Liver (tissue), 9 donors: ENCODE measurements around the gene CCL5. TPM values are rescaled to one million over a fixed set of nuclear protein-coding genes. Genes with fewer than 3 reads are reported as not detected.

Experiments
- DNase-seq: peaks from one replicate; pipeline ENCODE4 v3.0.0-alpha.2; 2017; ENCODE audit warnings: low spot score
- H3K27ac ChIP-seq, 2 donors: one replicate each; pipeline ENCODE4 v1.7.0; 2013; ENCODE audit warnings: inconsistent platforms in 2 of 2, low read length in 2 of 2, control low read depth in 1 of 2, low read depth in 1 of 2, mild to moderate bottlenecking in 1 of 2
- H3K27me3 ChIP-seq, 4 donors: one replicate each; pipeline versions ENCODE4 v1.6.1 to v1.7.0; 2013; ENCODE audit warnings: low read length in 3 of 4, inconsistent platforms in 1 of 4, mild to moderate bottlenecking in 1 of 4, moderate library complexity in 1 of 4; ENCODE audit not compliant: control insufficient read depth in 4 of 4, insufficient read depth in 4 of 4
- H3K36me3 ChIP-seq, 4 donors: one replicate each; pipeline versions ENCODE4 v1.6.1 to v1.7.0; 2013; ENCODE audit warnings: low read length in 3 of 4, mild to moderate bottlenecking in 3 of 4, low read depth in 1 of 4, moderate library complexity in 1 of 4; ENCODE audit not compliant: control insufficient read depth in 4 of 4, insufficient read depth in 3 of 4
- H3K4me1 ChIP-seq, 4 donors: one replicate each; pipeline versions ENCODE4 v1.6.1 to v1.7.0; 2013; ENCODE audit warnings: low read length in 3 of 4, mild to moderate bottlenecking in 3 of 4, moderate library complexity in 1 of 4; ENCODE audit not compliant: control insufficient read depth in 4 of 4, insufficient read depth in 4 of 4
- H3K4me3 ChIP-seq, 3 donors: one replicate each; pipeline versions ENCODE4 v1.6.1 to v1.7.0; 2013; ENCODE audit warnings: low read length in 3 of 3, control low read depth in 1 of 3, low read depth in 1 of 3, mild to moderate bottlenecking in 1 of 3
- H3K9ac ChIP-seq, 2 donors: one replicate each; pipeline ENCODE4 v1.7.0; 2013; ENCODE audit warnings: low read length in 2 of 2, mild to moderate bottlenecking in 2 of 2, moderate library complexity in 2 of 2, control low read depth in 1 of 2, low read depth in 1 of 2
- H3K9me3 ChIP-seq, 4 donors: one replicate each; pipeline versions ENCODE4 v1.6.1 to v1.7.0; 2013; ENCODE audit warnings: low read length in 3 of 4; ENCODE audit not compliant: control insufficient read depth in 4 of 4
- EGR1 ChIP-seq, 2 donors: IDR thresholded peaks; 2 replicates each; pipeline ENCODE4 v1.6.1; 2016 to 2018; ENCODE audit warnings: antibody characterized with exemption in 2 of 2, low read depth in 2 of 2
- FOXA1 ChIP-seq: IDR thresholded peaks from 2 replicates; pipeline ENCODE4 v1.6.1; 2016; ENCODE audit warnings: antibody characterized with exemption
- FOXA2 ChIP-seq: IDR thresholded peaks from 2 replicates; pipeline ENCODE4 v1.6.1; 2016; ENCODE audit warnings: antibody characterized with exemption
- GABPA ChIP-seq, 2 donors: IDR thresholded peaks in 1 of 2; conservative IDR thresholded peaks in 1 of 2; 2 replicates each; pipeline ENCODE4 v1.6.1; 2016; ENCODE audit warnings: antibody characterized with exemption in 2 of 2, mild to moderate bottlenecking in 1 of 2, moderate library complexity in 1 of 2
- HNF4A ChIP-seq, 2 donors: conservative IDR thresholded peaks; 2 replicates each; pipeline ENCODE4 v1.6.1; 2016; ENCODE audit warnings: antibody characterized with exemption in 2 of 2, mild to moderate bottlenecking in 2 of 2
- HNF4G ChIP-seq: IDR thresholded peaks from 2 replicates; pipeline ENCODE4 v1.6.1; 2016; ENCODE audit warnings: antibody characterized with exemption
- JUND ChIP-seq, 2 donors: IDR thresholded peaks; 2 replicates each; pipeline ENCODE4 v1.6.1; 2016; ENCODE audit warnings: antibody characterized with exemption in 2 of 2
- MAX ChIP-seq: IDR thresholded peaks from 2 replicates; pipeline ENCODE4 v1.6.1; 2016; ENCODE audit warnings: antibody characterized with exemption
- NR2F2 ChIP-seq: IDR thresholded peaks from 2 replicates; pipeline ENCODE4 v1.6.1; 2016; ENCODE audit warnings: antibody characterized with exemption
- RAD21 ChIP-seq, 2 donors: IDR thresholded peaks; 2 replicates each; pipeline ENCODE4 v1.6.1; 2016; ENCODE audit warnings: antibody characterized with exemption in 2 of 2, mild to moderate bottlenecking in 2 of 2
- RXRA ChIP-seq, 2 donors: IDR thresholded peaks; 2 replicates each; pipeline ENCODE4 v1.6.1; 2017 to 2018; ENCODE audit warnings: antibody characterized with exemption in 2 of 2, mild to moderate bottlenecking in 1 of 2
- TAF1 ChIP-seq: conservative IDR thresholded peaks from 2 replicates; pipeline ENCODE4 v1.6.1; 2016; ENCODE audit warnings: antibody characterized with exemption, mild to moderate bottlenecking
- YY1 ChIP-seq: IDR thresholded peaks from 2 replicates; pipeline ENCODE4 v1.6.1; 2016; ENCODE audit warnings: antibody characterized with exemption, mild to moderate bottlenecking
- ZBTB33 ChIP-seq: IDR thresholded peaks from 2 replicates; pipeline ENCODE4 v1.6.1; 2016; ENCODE audit warnings: antibody characterized with exemption
- WGBS: extraction: QIAGEN DNeasy Blood & Tissue Kit; methylation state at CpG from one replicate; pipeline ENCODE4 v1.1.7; 2013; 5-methylcytosine and 5-hydroxymethylcytosine counted together
- polyA plus RNA-seq, 2 donors: library from polyadenylated mRNA; stranded (reverse) in 1 of 2; unstranded in 1 of 2; fragments of 200-250 nt in 1 of 2; fragments of >200 nt in 1 of 2; fragmentation: Nextera tagmentation in 1 of 2; extraction: Ambion mirVana in 1 of 2; gene quantifications; one replicate each; pipeline versions ENCODE4 v1.2.1 to v1.2.3, GENCODE V29; 2013 to 2015
- total RNA-seq, 2 donors: library from RNA; depleted of rRNA; stranded (reverse); fragments of >200 nt; gene quantifications; one replicate each; pipeline ENCODE4 v1.2.3, GENCODE V29; 2014
- TF ChIP-seq, protein P1 (sequence below): IDR thresholded peaks from 2 replicates; pipeline ENCODE4 v1.6.1; 2016; ENCODE audit warnings: antibody characterized with exemption, mild to moderate bottlenecking
- TF ChIP-seq, protein P2 (sequence below): IDR thresholded peaks from 2 replicates; pipeline ENCODE4 v1.6.1; 2016; ENCODE audit warnings: antibody characterized with exemption
- TF ChIP-seq, protein P3 (sequence below): fragments of 150-350 bp; IDR thresholded peaks from 2 replicates; pipeline ENCODE4 v1.5.1; 2017; ENCODE audit warnings: improper control_type of control experiment, low read depth, low read length; ENCODE audit not compliant: missing input control
- donor health status: healthy.
- donor health status: healthy.
- donor health status: healthy.
- donor health status: healthy.
- donor health status: healthy.

CCL5 gene
- total and polyA plus RNA-seq, 4 donors, result 1.7 to 4.7 (median 2.5) TPM

DNA sequence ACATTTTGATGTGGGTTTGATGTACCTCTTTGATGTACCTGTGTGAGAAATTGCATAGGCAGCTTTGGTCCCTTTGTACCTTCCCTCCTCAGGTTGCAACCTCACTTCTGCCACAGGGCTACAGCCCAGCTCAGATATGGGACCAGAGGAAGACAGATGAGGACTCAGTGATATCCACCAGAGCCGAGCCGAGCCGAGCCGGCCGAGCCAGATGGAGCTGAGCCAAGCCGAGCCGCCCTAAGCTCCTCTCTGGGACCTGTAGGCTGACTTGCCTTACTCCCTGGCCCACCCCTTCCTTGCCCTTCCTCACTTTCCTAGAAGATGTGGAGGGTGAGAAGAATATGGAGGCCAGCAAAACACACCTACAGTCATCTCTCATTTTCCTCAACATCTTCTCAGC lies 15.3 kb downstream of the CCL5 start:
- TF ChIP-seq HNF4G (no peak), EGR1 (IDR thresholded peaks at IDR 0.05; ENCODE audit: low read depth in 2 of 2) (no peak), NR2F2 (no peak)
- TF ChIP-seq, protein P1, sequence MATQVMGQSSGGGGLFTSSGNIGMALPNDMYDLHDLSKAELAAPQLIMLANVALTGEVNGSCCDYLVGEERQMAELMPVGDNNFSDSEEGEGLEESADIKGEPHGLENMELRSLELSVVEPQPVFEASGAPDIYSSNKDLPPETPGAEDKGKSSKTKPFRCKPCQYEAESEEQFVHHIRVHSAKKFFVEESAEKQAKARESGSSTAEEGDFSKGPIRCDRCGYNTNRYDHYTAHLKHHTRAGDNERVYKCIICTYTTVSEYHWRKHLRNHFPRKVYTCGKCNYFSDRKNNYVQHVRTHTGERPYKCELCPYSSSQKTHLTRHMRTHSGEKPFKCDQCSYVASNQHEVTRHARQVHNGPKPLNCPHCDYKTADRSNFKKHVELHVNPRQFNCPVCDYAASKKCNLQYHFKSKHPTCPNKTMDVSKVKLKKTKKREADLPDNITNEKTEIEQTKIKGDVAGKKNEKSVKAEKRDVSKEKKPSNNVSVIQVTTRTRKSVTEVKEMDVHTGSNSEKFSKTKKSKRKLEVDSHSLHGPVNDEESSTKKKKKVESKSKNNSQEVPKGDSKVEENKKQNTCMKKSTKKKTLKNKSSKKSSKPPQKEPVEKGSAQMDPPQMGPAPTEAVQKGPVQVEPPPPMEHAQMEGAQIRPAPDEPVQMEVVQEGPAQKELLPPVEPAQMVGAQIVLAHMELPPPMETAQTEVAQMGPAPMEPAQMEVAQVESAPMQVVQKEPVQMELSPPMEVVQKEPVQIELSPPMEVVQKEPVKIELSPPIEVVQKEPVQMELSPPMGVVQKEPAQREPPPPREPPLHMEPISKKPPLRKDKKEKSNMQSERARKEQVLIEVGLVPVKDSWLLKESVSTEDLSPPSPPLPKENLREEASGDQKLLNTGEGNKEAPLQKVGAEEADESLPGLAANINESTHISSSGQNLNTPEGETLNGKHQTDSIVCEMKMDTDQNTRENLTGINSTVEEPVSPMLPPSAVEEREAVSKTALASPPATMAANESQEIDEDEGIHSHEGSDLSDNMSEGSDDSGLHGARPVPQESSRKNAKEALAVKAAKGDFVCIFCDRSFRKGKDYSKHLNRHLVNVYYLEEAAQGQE, result no peak
- no peaks in the 10 kb centered on the region for H3K9me3 ChIP-seq
- H3K27me3 ChIP-seq, result no peaks in the 10 kb centered on the region
- no peak overlapping the region for H3K4me3 ChIP-seq
- H3K27ac ChIP-seq, result no peak overlapping the region
- no peaks in the 10 kb centered on the region for H3K4me1 ChIP-seq
- WGBS, result 93% methylated on average over 7 of the region's 7 CpGs
- H3K36me3 ChIP-seq, result no peaks in the 10 kb centered on the region
- DNase-seq, result no peak
- H3K9ac ChIP-seq, result no peak overlapping the region

- no peak for DNase-seq
- WGBS, result 88% methylated on average over 2 of the region's 2 CpGs
- Histone ChIP-seq H3K27ac (no peak overlapping the region), H3K36me3 (no peaks in the 10 kb centered on the region), H3K4me3 (no peak overlapping the region), H3K9me3 (no peaks in the 10 kb centered on the region), H3K9ac (no peak overlapping the region), H3K27me3 (no peaks in the 10 kb centered on the region), H3K4me1 (no peaks in the 10 kb centered on the region)
- TF ChIP-seq RAD21 (IDR thresholded peaks at IDR 0.05) (no peak), FOXA2 (no peak), YY1 (no peak), MAX (no peak), EGR1 (IDR thresholded peaks at IDR 0.05; ENCODE audit: low read depth in 2 of 2) (no peak), RXRA (IDR thresholded peaks at IDR 0.05) (no peak), HNF4G (no peak), FOXA1 (no peak), TAF1 (no peak), JUND (IDR thresholded peaks at IDR 0.05) (no peak), HNF4A (conservative IDR thresholded peaks at IDR 0.05) (no peak), GABPA (IDR thresholded peaks at IDR 0.05 in 1 of 2, conservative IDR thresholded peaks at IDR 0.05 in 1 of 2) (no peak), ZBTB33 (no peak)
- TF ChIP-seq, protein P1, result no peak
- TF ChIP-seq, protein P2, sequence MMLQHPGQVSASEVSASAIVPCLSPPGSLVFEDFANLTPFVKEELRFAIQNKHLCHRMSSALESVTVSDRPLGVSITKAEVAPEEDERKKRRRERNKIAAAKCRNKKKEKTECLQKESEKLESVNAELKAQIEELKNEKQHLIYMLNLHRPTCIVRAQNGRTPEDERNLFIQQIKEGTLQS, result no peak
- TF ChIP-seq, protein P3, sequence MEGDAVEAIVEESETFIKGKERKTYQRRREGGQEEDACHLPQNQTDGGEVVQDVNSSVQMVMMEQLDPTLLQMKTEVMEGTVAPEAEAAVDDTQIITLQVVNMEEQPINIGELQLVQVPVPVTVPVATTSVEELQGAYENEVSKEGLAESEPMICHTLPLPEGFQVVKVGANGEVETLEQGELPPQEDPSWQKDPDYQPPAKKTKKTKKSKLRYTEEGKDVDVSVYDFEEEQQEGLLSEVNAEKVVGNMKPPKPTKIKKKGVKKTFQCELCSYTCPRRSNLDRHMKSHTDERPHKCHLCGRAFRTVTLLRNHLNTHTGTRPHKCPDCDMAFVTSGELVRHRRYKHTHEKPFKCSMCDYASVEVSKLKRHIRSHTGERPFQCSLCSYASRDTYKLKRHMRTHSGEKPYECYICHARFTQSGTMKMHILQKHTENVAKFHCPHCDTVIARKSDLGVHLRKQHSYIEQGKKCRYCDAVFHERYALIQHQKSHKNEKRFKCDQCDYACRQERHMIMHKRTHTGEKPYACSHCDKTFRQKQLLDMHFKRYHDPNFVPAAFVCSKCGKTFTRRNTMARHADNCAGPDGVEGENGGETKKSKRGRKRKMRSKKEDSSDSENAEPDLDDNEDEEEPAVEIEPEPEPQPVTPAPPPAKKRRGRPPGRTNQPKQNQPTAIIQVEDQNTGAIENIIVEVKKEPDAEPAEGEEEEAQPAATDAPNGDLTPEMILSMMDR, result no peak
Observed at GRCh38 chr17:35856603-35857002, 23.6 kb downstream of the CCL5 start.
